ENCODE results near the gene DUSP3.

DUSP3 gene

GRCh38 chr17:43813386-43813785 lies 34.6 kb upstream of the DUSP3 start:
- no peak for TF ChIP-seq CTCF (conservative IDR thresholded peaks at IDR 0.05; ENCODE audit: low read depth)
- H3K27ac ChIP-seq: no peak overlapping the region
- no peak for DNase-seq (ENCODE audit: low spot score)
- POLR2A ChIA-PET (ENCODE audit: low non-redundant PET): no interaction called here
- CTCF ChIA-PET: interaction anchor here (0.7 to 1.0 kb wide), 3 partner anchors 9 to 33 kb away, joined by 5 to 6 read pairs (median 6); partner anchors contain the start of gene CD300LG

GRCh38 chr17:43812396-43813265 lies 33.9 kb upstream of the DUSP3 start:
- CTCF ChIA-PET: interaction anchor here (0.6 kb wide), 1 partner anchor 49 kb away, joined by 5 read pairs; no protein-coding TSS in a partner anchor
- TF ChIP-seq CTCF (conservative IDR thresholded peaks at IDR 0.05; ENCODE audit: low read depth): no peak
- no peak overlapping the region for H3K27ac ChIP-seq
- no peak for DNase-seq (ENCODE audit: low spot score)
- POLR2A ChIA-PET (ENCODE audit: low non-redundant PET): no interaction called here

- no peak overlapping the region for H3K27ac ChIP-seq
- POLR2A ChIA-PET (ENCODE audit: low non-redundant PET): no interaction called here
- DNase-seq (ENCODE audit: low spot score): no peak
- CTCF ChIA-PET: interaction anchor here (0.7 kb wide), 1 partner anchor 1437 kb away, joined by 3 read pairs; no protein-coding TSS in a partner anchor
- no peak for TF ChIP-seq CTCF (conservative IDR thresholded peaks at IDR 0.05; ENCODE audit: low read depth)
These were observed 32.0 kb upstream of the DUSP3 start for GRCh38 chr17:43810823-43811222.

- ChIA-PET CTCF (interaction anchor here (0.5 to 1.4 kb wide), 2 partner anchors 22 to 36 kb away, joined by 4 to 7 read pairs; no protein-coding TSS in a partner anchor), POLR2A (ENCODE audit: low non-redundant PET) (no interaction called here)
- no peak for TF ChIP-seq CTCF (conservative IDR thresholded peaks at IDR 0.05; ENCODE audit: low read depth)
- H3K27ac ChIP-seq: no peak overlapping the region
- no peak for DNase-seq (ENCODE audit: low spot score)
These were observed 31.5 kb upstream of the DUSP3 start for GRCh38 chr17:43810226-43810715.

GRCh38 chr17:43809121-43809520 lies 30.3 kb upstream of the DUSP3 start:
- no peak for TF ChIP-seq CTCF (conservative IDR thresholded peaks at IDR 0.05; ENCODE audit: low read depth)
- ChIA-PET POLR2A (ENCODE audit: low non-redundant PET) (interaction anchor here (0.6 kb wide), 1 partner anchor 19 kb away, joined by 3 read pairs; no protein-coding TSS in a partner anchor), CTCF (interaction anchor here (1.4 kb wide), 1 partner anchor 37 kb away, joined by 4 read pairs; no protein-coding TSS in a partner anchor)
- no peak overlapping the region for H3K27ac ChIP-seq
- DNase-seq (ENCODE audit: low spot score): no peak

GRCh38 chr17:43808076-43808475 lies 29.3 kb upstream of the DUSP3 start:
- no peak for TF ChIP-seq CTCF (conservative IDR thresholded peaks at IDR 0.05; ENCODE audit: low read depth)
- POLR2A ChIA-PET (ENCODE audit: low non-redundant PET): no interaction called here
- no peak for DNase-seq (ENCODE audit: low spot score)
- CTCF ChIA-PET: no interaction called here
- H3K27ac ChIP-seq: no peak overlapping the region
